GM12878 (cell line): ENCODE measurements around the gene SLC2A4RG. TPM values are rescaled to one million over a fixed set of nuclear protein-coding genes. Genes with fewer than 3 reads are reported as not detected.

ENCODE experiments used
- ATAC-seq: fragments of 200-7000 bp; cut with Tn5 transposase; 3 replicates; pipeline ENCODE4 v1.9.1; 2020; ENCODE audit warnings: mild to moderate bottlenecking, moderate library complexity
- BruUV-seq: library from RNA; stranded (reverse); fragments of 400-500 nt; replicated peaks from 2 replicates; lab custom pipeline; 2021; lab: Mats Ljungman, UMichigan
- CTCF ChIA-PET: fragments of 300-600 bp; sonication (Branson Sonifier 250); formaldehyde crosslinking; extraction: SDS; loops from one replicate; lab custom pipeline; 2021; ENCODE audit warnings: inconsistent platforms; lab: Yijun Ruan, JAX
- POLR2A ChIA-PET: fragments of 350-600 bp; formaldehyde crosslinking; extraction: SDS; loops from one replicate; lab custom pipeline; 2021; ENCODE audit warnings: inconsistent platforms; lab: Charles Lee
- RAD21 ChIA-PET: fragments of 300-600 bp; sonication (Branson Sonifier 250); formaldehyde crosslinking; loops from one replicate; lab custom pipeline; 2023; ENCODE audit warnings: antibody characterized with exemption; ENCODE audit not compliant: unreplicated experiment; lab: Charles Lee
- SMC1A ChIA-PET: fragments of 300-600 bp; sonication (Branson Sonifier 250); formaldehyde crosslinking; loops from one replicate; lab custom pipeline; 2023; ENCODE audit not compliant: unreplicated experiment, uncharacterized antibody; lab: Charles Lee
- DNase-seq: peaks from one replicate; pipeline ENCODE4 v3.0.0-alpha.2; 2011; ENCODE audit warnings: low read depth, low spot score
- FAIRE-seq: peaks from 3 replicates; lab custom pipeline; 2011; peaks lifted over from hg19 to GRCh38; lab: Jason Lieb, UNC
- H2AFZ ChIP-seq: 2 replicates; pipeline ENCODE4 v1.6.0; 2011; ENCODE audit warnings: low read depth, low read length, control low read depth; ENCODE audit not compliant: control insufficient read depth
- H3K27ac ChIP-seq: 2 replicates; pipeline ENCODE4 v1.5.1; 2011; ENCODE audit warnings: control low read depth; ENCODE audit not compliant: control insufficient read depth, insufficient read depth
- H3K27me3 ChIP-seq, 2 experiments: replicated peaks in 1 of 2; 2 replicates each; pipeline versions ENCODE4 v1.6.0 to v1.6.1; 2011; ENCODE audit warnings: low read length in 1 of 2; ENCODE audit not compliant: control insufficient read depth in 2 of 2, insufficient read depth in 2 of 2
- H3K36me3 ChIP-seq, 2 experiments: 2 replicates each; pipeline ENCODE4 v1.5.1; 2011; ENCODE audit warnings: low read length in 1 of 2; ENCODE audit not compliant: control insufficient read depth in 2 of 2, insufficient read depth in 2 of 2
- H3K4me1 ChIP-seq: 2 replicates; pipeline ENCODE4 v1.6.1; 2011; ENCODE audit warnings: mild to moderate bottlenecking, low read length, moderate library complexity, mixed read lengths; ENCODE audit not compliant: control insufficient read depth, insufficient read depth
- H3K4me2 ChIP-seq: 2 replicates; pipeline ENCODE4 v1.6.0; 2011; ENCODE audit warnings: control low read depth; ENCODE audit not compliant: control insufficient read depth, insufficient read depth
- H3K4me3 ChIP-seq: fragments of 200-600 bp; sonication (generic); 2 replicates; pipeline ENCODE4 v1.5.1; 2016
- H3K79me2 ChIP-seq: 2 replicates; pipeline ENCODE4 v1.6.0; 2011; ENCODE audit warnings: low read length; ENCODE audit not compliant: control insufficient read depth, insufficient read depth
- H3K9ac ChIP-seq: 2 replicates; pipeline ENCODE4 v1.8.0; 2011; ENCODE audit warnings: low read length, control low read depth, mixed read lengths; ENCODE audit not compliant: control insufficient read depth, insufficient read depth
- H3K9me3 ChIP-seq: replicated peaks from 3 replicates; pipeline ENCODE4 v1.5.1; 2011; ENCODE audit warnings: mild to moderate bottlenecking, low read length; ENCODE audit not compliant: control insufficient read depth, insufficient read depth
- H4K20me1 ChIP-seq: 2 replicates; pipeline ENCODE4 v1.6.0; 2011; ENCODE audit not compliant: control insufficient read depth, insufficient read depth
- CHD1 ChIP-seq: IDR thresholded peaks from 2 replicates; pipeline ENCODE4 v1.6.1; 2012; ENCODE audit warnings: low read depth, low read length, improper control_type of control experiment
- CHD4 ChIP-seq: fragments of 200-600 bp; sonication (generic); IDR thresholded peaks from 2 replicates; pipeline ENCODE4 v1.6.1; 2016; ENCODE audit warnings: mild to moderate bottlenecking
- CTCF ChIP-seq, 3 experiments: IDR thresholded peaks in 2 of 3; conservative IDR thresholded peaks in 1 of 3; 2 replicates each; pipeline ENCODE4 v1.5.1; 2011; ENCODE audit warnings: low read depth in 3 of 3, low read length in 3 of 3, mild to moderate bottlenecking in 3 of 3, control low read depth in 2 of 3, moderate library complexity in 2 of 3, inconsistent platforms in 1 of 3, mixed read lengths in 1 of 3; ENCODE audit not compliant: control insufficient read depth in 2 of 3, insufficient read depth in 1 of 3; ENCODE audit errors: extremely low read depth in 1 of 3
- DPF2 ChIP-seq: fragments of 450-650 bp; IDR thresholded peaks from 2 replicates; pipeline ENCODE4 v1.6.1; 2017; ENCODE audit warnings: mild to moderate bottlenecking
- EED ChIP-seq: sonication (generic); IDR thresholded peaks from 2 replicates; pipeline ENCODE4 v1.6.1; 2016; ENCODE audit warnings: antibody characterized with exemption, low read depth
- EP300 ChIP-seq, 2 experiments: fragments of 150-350 bp in 1 of 2; IDR thresholded peaks; 2 replicates each; pipeline ENCODE4 v1.6.1; 2011 to 2012; ENCODE audit warnings: low read depth in 2 of 2, low read length in 2 of 2, borderline replicate concordance in 1 of 2, improper control_type of control experiment in 1 of 2, inconsistent platforms in 1 of 2; ENCODE audit not compliant: control insufficient read depth in 1 of 2
- FOS ChIP-seq: IDR thresholded peaks from 3 replicates; pipeline ENCODE4 v1.6.1; 2011; ENCODE audit warnings: borderline replicate concordance; ENCODE audit not compliant: insufficient read length; ENCODE audit errors: extremely low read depth
- HSF1 ChIP-seq: fragments of 150-350 bp; IDR thresholded peaks from 2 replicates; pipeline ENCODE4 v1.6.1; 2014; ENCODE audit warnings: mild to moderate bottlenecking, low read depth, low read length
- NFXL1 ChIP-seq: fragments of 450-650 bp; IDR thresholded peaks from 2 replicates; pipeline ENCODE4 v1.6.1; 2017; ENCODE audit warnings: antibody characterized with exemption, mild to moderate bottlenecking, borderline replicate concordance
- NR2C2 ChIP-seq: IDR thresholded peaks from 2 replicates; pipeline ENCODE4 v1.6.1; 2011; ENCODE audit warnings: borderline replicate concordance, low read depth; ENCODE audit not compliant: control insufficient read depth, insufficient read length
- PKNOX1 ChIP-seq: fragments of 450-650 bp; IDR thresholded peaks from 2 replicates; pipeline ENCODE4 v1.6.1; 2016; ENCODE audit warnings: mild to moderate bottlenecking
- POLR2AphosphoS5 ChIP-seq: IDR thresholded peaks from 2 replicates; pipeline ENCODE4 v1.6.1; 2011; ENCODE audit warnings: mild to moderate bottlenecking, low read length, inconsistent platforms
- SMARCA5 ChIP-seq: fragments of 450-650 bp; IDR thresholded peaks from 2 replicates; pipeline ENCODE4 v1.6.1; 2017; ENCODE audit warnings: mild to moderate bottlenecking
- WRNIP1 ChIP-seq: IDR thresholded peaks from 2 replicates; pipeline ENCODE4 v1.6.1; 2011; ENCODE audit warnings: low read depth, low read length, improper control_type of control experiment, borderline replicate concordance
- YY1 ChIP-seq: IDR thresholded peaks from 2 replicates; pipeline ENCODE4 v1.6.1; 2011; ENCODE audit warnings: low read depth, mild to moderate bottlenecking, low read length
- WGBS: methylation state at CpG from one replicate; pipeline ENCODE4 v1.1.6; 2016; ENCODE audit warnings: low lambda C conversion rate; ENCODE audit not compliant: insufficient replicate concordance, insufficient coverage; ENCODE audit errors: missing lambda C conversion rate; 5-methylcytosine and 5-hydroxymethylcytosine counted together
- in situ Hi-C: fragments of 300-500 bp; cut with MboI; formaldehyde crosslinking; loops from 9 replicates; pipeline ENCODE4 v1.14.3; 2018; ENCODE audit warnings: mixed read lengths
- intact Hi-C: fragments of 100-400 bp; cut with micrococcal nuclease; formaldehyde crosslinking; loops from one replicate; pipeline ENCODE4 v1.14.2; 2022; ENCODE audit not compliant: unreplicated experiment
- polyA plus RNA-seq, 11 experiments: library from polyadenylated mRNA; depleted of rRNA in 4 of 11; unstranded in 6 of 11; stranded (reverse) in 5 of 11; fragments of >200 nt; fragmentation: Nextera tagmentation in 4 of 11; fragmentation: Illumina TruSeq in 1 of 11; extraction: Ambion mirVana in 4 of 11; extraction: Trizol in 1 of 11; gene quantifications; 1 replicate in 1 of 11; 2 replicates in 10 of 11; pipeline versions ENCODE4 v1.2.1 to v1.2.3, GENCODE V29; 2011 to 2016; ENCODE audit warnings: inconsistent platforms in 2 of 11, missing spikeins in 2 of 11, low read depth in 1 of 11
- total RNA-seq, 4 experiments: library from RNA; depleted of rRNA in 3 of 4; stranded (reverse); fragments of >200 nt in 3 of 4; fragmentation: Illumina TruSeq in 1 of 4; extraction: Trizol in 1 of 4; gene quantifications; 2 replicates each; pipeline versions ENCODE4 v1.2.1 to v1.2.3, GENCODE V29; 2013 to 2021

Gene SLC2A4RG
- total and polyA plus RNA-seq, 10 of the 15 experiments (the other 5 are each of a cell fraction or from before 2014, with no cell fraction given): 0.34 to 65.9 (median 13.3) TPM

- TF ChIP-seq EP300 (IDR thresholded peaks at IDR 0.05; ENCODE audit: borderline replicate concordance in 1 of 2, control insufficient read depth in 1 of 2, low read depth in 2 of 2, low read length in 2 of 2) (no peak), PKNOX1 (no peak)
Observed at GRCh38 chr20:63732118-63733095, 7.2 kb upstream of the SLC2A4RG start (continued).

- intact Hi-C loops (no loop called here), in situ Hi-C loops (no loop called here)
- Histone ChIP-seq H3K4me1 (peaks cover 53% of the 10 kb centered on the region), H3K36me3 (peaks cover 11 to 27% of the 10 kb centered on the region in 2 experiments; a peak in 3 of 4 replicates), H3K4me3 (no peak overlapping the region), H3K9ac (no peak overlapping the region), H3K79me2 (peaks cover 28% of the 10 kb centered on the region), H2AFZ (no peak overlapping the region), H4K20me1 (no peaks in the 10 kb centered on the region), H3K27me3 (no peaks in the 10 kb centered on the region), H3K9me3 (0 out of 3 replicates have a peak, but pooled peaks cover 1% of the 10 kb centered on the region), H3K4me2 (no peak overlapping the region), H3K27ac (no peak overlapping the region)
- ChIA-PET SMC1A (no interaction called here), CTCF (interaction anchor here (1.5 kb wide), 1 partner anchor 25 kb away, joined by 4 read pairs; the partner anchor contains the start of genes ARFRP1 and ZGPAT), RAD21 (interaction anchor here (1.2 kb wide), 1 partner anchor 35 kb away, joined by 3 read pairs; no protein-coding TSS in a partner anchor), POLR2A (no interaction called here)
- BruUV-seq: no TSS peak
- 100% methylated on average over 13 of the region's 13 CpGs for WGBS
- ATAC-seq: no peak
- DNase-seq: no peak
- FAIRE-seq: no peak
- TF ChIP-seq NR2C2 (no peak), EED (no peak), CHD4 (no peak), WRNIP1 (no peak), EP300 (IDR thresholded peaks at IDR 0.05; ENCODE audit: borderline replicate concordance in 1 of 2, control insufficient read depth in 1 of 2, low read depth in 2 of 2, low read length in 2 of 2) (no peak), SMARCA5 (no peak), HSF1 (no peak), POLR2AphosphoS5 (no peak), CHD1 (no peak), YY1 (no peak), DPF2 (no peak), CTCF (IDR thresholded peaks at IDR 0.05 in 2 of 3, conservative IDR thresholded peaks at IDR 0.05 in 1 of 3; ENCODE audit: control insufficient read depth in 2 of 3, extremely low read depth in 1 of 3, insufficient read depth in 1 of 3, low read depth in 3 of 3, low read length in 3 of 3) (no peak), NFXL1 (no peak), FOS (no peak)
Observed at GRCh38 chr20:63733117-63733516, 6.5 kb upstream of the SLC2A4RG start.
